IPS-NIHi11 (cell line): ENCODE results near the gene HPGDS.

Source experiments
- DNase-seq: peaks from one replicate; pipeline ENCODE4 v3.0.0; 2012; ENCODE audit warnings: mixed read lengths, low spot score

Gene HPGDS

GRCh38 chr4:94253036-94253435 lies 89.6 kb downstream of the HPGDS start:
- DNase-seq, result no peak

- DNase-seq, result no peak
These were observed 91.5 kb downstream of the HPGDS start for GRCh38 chr4:94251094-94251493.
